Measurements from ENCODE around the gene TNPO2.

DNA sequence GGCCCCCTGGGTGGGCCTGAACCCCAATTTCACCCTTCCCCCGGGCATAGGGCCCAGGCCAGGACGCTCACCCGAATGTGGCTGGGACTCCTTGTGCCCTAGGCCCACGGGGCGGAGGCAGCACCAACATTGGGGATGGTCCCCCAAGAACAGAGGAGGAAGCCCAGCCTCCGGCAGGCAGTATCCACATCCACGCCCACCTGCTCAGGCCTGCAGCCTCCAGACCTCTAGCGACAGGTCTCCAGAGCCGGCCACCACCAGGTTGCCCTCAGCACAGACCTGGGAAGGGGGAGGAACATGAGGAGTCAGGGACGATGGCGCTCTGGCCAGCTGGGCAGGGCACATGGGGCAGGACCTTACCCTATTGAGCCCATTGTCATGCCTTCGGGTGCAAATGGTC lies 34.7 kb downstream of the TNPO2 start:
- no peak for TF ChIP-seq KAT7 (CRISPR knock-in tag; IDR thresholded peaks at IDR 0.05; ENCODE audit: borderline replicate concordance)
- TF ChIP-seq, protein P1, sequence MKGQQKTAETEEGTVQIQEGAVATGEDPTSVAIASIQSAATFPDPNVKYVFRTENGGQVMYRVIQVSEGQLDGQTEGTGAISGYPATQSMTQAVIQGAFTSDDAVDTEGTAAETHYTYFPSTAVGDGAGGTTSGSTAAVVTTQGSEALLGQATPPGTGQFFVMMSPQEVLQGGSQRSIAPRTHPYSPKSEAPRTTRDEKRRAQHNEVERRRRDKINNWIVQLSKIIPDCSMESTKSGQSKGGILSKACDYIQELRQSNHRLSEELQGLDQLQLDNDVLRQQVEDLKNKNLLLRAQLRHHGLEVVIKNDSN (CRISPR knock-in tag; IDR thresholded peaks at IDR 0.05), result no peak
- TF ChIP-seq, protein P2, sequence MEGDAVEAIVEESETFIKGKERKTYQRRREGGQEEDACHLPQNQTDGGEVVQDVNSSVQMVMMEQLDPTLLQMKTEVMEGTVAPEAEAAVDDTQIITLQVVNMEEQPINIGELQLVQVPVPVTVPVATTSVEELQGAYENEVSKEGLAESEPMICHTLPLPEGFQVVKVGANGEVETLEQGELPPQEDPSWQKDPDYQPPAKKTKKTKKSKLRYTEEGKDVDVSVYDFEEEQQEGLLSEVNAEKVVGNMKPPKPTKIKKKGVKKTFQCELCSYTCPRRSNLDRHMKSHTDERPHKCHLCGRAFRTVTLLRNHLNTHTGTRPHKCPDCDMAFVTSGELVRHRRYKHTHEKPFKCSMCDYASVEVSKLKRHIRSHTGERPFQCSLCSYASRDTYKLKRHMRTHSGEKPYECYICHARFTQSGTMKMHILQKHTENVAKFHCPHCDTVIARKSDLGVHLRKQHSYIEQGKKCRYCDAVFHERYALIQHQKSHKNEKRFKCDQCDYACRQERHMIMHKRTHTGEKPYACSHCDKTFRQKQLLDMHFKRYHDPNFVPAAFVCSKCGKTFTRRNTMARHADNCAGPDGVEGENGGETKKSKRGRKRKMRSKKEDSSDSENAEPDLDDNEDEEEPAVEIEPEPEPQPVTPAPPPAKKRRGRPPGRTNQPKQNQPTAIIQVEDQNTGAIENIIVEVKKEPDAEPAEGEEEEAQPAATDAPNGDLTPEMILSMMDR (IDR thresholded peaks at IDR 0.05), result no peak
- no peak for TF ChIP-seq PRDM15 (CRISPR knock-in tag; IDR thresholded peaks at IDR 0.05)
- TF ChIP-seq ATF1 (CRISPR knock-in tag; IDR thresholded peaks at IDR 0.05), result no peak
- no peak for TF ChIP-seq TEAD1 (CRISPR knock-in tag; IDR thresholded peaks at IDR 0.05)
- no peak for TF ChIP-seq ZNF263 (CRISPR knock-in tag; IDR thresholded peaks at IDR 0.05; ENCODE audit: low read depth)

All from WTC11 (cell line).